DLD1 (cell line): ENCODE measurements around the gene USP32.

Source experiments
- in situ Hi-C: cut with HindIII; loops from 2 replicates; pipeline ENCODE4 v1.10.0; 2017; ENCODE audit warnings: low sequenced_read_pairs

USP32 gene

DNA sequence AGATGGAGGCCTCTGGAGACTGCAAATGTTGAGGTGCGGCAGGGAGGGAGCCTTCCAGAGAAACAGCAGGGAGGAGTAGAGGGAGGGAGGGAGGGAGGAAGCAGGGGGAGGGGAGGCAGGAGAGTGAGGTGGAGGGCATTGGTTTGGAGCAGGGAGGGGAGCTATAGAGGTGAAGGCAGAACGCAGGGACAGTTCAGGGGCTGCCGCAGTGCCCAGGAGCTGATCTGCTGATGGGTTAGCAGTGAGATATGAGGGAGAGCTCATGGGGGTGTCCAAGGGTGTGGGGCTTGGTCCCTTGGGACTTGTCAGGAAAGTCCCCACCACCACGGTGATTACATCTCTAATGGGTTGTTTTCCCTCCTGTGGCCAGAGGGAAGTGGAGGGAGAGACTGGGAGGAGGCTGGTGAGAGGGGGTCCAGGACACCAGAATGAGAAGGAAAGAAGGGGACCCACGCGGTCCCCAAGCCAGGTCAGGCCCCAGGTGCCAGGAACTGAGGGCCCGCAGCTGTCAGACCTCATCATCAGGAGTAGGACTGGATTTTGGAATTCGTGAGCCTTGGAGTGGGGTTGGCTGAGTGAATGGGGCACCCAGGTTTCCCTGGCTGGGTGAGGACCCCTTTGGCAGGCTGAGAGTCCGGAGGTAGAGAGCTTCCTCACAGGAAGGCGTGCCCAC lies 231.0 kb downstream of the USP32 start:
- in situ Hi-C loops, result no loop called here

DNA sequence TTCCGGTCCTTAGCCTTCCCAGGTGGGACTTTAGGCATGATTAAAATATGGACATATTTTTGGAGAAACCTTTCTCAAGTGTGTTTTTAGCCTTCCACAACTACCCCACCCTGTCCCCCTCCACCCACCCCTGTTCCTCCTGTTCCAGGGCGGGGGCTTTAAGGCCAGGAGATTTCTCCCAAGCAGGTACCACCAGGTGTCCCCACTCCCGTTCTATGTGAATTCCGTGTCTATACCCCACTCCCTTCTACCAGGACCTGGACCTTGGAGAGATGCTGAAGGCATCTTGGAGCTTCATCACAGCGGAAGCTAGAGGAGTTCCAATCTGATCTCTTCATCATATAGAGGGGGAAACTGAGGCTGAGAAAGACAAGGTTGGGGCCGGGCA lies 232.5 kb downstream of the USP32 start:
- in situ Hi-C loops, result no loop called here

DNA sequence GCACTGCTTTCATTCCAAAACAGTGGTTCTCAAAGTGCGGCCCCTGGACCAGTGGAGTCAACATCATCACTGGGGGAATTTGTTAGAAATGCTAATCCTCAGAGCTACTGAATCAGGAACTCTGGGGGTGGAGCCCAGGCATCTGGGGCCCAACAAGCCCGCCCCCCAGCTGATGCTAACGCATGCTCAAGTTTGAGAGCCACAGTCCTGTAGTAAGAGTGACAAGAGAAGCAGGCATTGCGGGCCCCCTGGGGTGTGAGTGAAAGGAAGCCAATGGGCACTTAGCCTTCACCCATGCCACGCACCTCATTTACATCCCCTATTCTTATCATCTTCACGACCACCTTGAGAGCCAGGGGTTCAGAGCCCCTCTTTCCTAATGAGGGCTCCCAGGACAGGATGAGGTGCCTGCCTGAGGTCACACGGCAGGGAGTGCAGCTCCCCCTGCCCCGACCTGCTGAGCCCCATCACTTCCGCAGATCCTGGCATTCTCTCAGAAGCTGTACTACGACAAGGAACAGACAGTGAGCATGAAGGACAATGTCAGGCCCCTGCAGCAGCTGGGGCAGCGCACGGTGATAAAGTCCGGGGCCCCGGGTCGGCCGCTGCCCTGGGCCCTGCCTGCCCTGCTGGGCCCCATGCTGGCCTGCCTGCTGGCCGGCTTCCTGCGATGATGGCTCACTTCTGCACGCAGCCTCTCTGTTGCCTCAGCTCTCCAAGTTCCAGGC lies 233.0 kb downstream of the USP32 start:
- in situ Hi-C loops, result no loop called here

- in situ Hi-C loops, result no loop called here
Observed at GRCh38 chr17:60157487-60158040, 234.4 kb downstream of the USP32 start.

- in situ Hi-C loops, result no loop called here
Observed at GRCh38 chr17:60156746-60157145, 235.2 kb downstream of the USP32 start.

GRCh38 chr17:60155815-60156214 lies 236.1 kb downstream of the USP32 start:
- in situ Hi-C loops, result no loop called here

DNA sequence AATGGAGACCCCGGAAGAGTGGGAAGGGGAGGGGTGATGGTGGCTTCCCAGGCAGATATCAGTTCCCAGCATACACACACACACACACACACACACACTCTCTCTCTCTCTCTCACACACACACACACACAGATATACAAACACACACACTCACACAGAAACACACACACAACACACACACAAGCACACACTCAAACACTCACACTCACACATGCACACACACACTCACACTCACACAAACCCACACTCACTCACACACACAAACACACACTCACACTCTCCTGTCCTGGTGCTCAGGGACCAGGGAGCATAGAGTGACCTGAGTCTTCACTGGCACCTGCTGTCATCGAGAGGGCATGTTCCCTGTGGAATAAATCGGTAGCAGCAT lies 236.5 kb downstream of the USP32 start:
- in situ Hi-C loops, result no loop called here

GRCh38 chr17:60154616-60155426 lies 237.1 kb downstream of the USP32 start:
- in situ Hi-C loops, result no loop called here

DNA sequence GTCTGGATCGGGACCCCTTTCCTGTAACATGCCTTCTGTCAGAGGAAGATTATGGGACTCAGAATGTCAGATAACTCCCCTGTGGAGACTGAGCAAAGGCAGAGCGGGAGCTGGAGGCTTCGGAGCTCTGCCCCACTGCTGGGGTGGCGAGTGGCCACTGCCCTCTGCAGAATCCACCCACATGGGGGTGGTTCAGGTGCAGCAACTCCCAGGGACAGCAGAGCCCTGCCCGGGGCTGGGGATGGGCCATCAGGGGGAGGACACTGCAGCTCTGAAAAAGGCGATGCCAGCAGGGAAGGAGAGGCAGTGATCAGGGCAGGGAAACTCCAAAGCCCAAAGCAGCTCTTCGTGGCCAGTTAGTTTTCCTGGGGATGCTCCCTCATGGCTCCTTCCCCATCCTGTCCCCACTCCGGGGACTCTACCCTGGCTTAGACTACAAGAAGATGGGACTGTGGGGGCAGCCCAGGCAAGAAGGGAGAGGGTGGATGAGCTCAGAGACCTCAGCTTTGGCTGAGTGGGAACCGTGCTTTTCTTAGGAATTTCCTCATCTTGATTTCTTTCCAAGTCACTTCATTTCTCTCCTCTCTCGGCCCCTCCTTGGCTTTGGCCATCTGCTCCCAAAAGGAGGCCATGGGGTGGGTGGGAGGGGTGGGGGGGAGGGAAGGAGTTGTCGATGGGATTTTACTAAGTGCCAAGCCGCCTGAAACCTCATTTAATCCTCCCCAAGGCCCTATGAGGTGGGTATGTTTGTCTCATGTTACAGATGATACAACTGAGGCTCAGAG lies 238.1 kb downstream of the USP32 start:
- in situ Hi-C loops, result no loop called here

DNA sequence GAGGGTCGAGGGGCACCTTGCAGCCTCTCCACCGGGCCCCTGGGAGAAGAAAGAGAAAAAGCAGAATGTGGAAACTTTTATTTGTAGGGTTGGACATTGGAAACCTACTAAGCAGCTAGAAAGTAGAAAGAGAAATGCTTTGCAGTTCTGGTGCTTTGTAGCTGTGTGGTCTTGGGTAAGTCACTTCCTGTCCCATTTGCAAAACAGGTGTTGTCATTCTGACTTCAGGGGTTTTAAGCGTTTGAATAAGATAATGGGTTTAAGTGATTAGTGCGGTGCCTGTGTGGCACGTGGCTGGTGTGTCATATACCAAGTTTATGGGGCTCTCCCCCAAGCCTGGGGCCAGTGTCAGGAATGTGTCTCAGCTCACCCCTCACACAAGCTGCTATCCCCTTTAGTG lies 240.6 kb downstream of the USP32 start:
- in situ Hi-C loops, result no loop called here

DNA sequence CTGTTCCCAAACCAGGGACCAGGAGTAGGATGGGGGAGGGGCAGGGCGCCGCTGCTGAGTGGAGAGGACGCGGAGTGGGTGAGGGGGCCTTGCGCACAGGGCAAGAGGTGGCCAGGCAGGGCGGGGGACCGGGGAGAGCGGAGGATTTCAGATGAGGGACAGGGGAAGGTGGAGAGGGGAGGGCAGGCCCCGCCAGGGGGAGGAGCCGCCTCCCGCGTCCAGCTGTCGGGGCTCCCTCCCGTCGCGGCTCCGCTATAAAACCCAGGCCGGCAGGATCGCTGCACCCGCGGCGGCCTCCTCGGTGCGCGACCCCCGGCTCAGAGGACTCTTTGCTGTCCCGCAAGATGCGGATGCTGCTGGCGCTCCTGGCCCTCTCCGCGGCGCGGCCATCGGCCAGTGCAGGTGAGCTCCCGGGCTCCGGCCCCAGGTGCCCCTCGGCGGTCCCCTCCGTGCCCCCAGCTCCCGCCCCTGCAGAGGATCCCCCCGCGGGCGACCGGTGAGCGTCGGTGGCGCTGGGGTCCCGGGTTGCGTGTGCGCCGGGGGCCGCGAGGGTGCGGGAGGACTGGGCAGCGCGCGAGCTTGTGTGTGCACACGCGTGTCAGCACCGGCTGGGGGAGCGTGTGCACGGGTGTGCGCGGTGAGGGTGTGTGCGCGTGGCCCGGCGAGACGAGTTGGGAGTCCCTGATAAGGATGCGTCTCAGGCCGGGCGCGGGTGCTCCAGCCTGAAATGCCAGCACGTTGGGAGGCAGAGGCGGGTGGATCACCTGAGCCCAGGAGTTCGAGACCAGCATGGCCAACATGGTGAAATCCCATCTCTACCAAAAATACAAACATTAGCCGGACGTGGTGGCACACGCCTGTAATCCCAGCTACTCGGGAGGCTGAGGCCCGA lies 242.0 kb downstream of the USP32 start, which contains the start of gene CA4:
Gene CA4 (plus strand): TSS at position 283 of the 892 bp plus-strand sequence. CDS start 62 bp downstream, at position 345.
- in situ Hi-C loops, result no loop called here

DNA sequence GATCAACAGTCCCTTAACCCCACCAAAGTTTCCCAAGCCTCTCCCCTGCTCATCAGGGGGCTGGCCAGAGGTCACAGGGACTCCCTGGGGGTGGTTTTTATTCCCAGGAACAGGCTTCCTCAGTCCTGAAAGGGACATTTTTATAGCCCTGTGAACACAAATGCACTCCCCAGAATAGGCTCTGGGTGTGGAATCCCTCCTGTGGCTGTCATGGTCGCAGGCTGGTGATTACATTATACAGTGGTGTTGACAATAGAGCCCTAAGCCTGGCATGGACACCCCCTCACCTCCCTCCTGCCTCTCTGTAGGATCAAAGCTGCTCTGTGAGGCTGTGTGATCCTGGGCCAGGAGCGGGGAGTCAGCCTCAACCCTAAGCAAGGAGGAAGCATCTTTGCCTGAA lies 243.6 kb downstream of the USP32 start:
- in situ Hi-C loops, result no loop called here

GRCh38 chr17:60147553-60148223 lies 244.2 kb downstream of the USP32 start:
- in situ Hi-C loops, result no loop called here

DNA sequence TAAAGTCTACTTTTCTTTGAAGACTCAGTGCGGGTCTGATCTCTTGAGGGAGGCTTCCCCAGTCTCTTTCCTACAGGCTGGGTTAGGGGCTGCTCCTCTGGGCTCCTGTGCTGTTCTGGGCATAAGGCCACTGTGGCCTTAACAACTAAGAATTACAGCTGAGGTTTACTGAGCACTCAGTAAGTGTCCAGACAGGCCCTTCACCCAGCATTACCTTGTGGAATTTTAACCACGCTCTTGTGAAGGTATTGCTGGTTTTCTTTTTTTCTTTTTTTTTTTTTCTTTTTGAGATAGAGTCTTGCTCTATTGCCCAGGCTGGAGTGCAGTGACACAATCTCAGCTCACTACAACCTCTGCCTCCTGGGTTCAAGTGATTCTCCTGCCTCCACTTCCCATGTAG lies 245.7 kb downstream of the USP32 start:
- in situ Hi-C loops, result no loop called here

- in situ Hi-C loops, result no loop called here
Observed at GRCh38 chr17:60145006-60145935, 246.7 kb downstream of the USP32 start.

- in situ Hi-C loops, result no loop called here
Observed at GRCh38 chr17:60142872-60143499, 248.9 kb downstream of the USP32 start.
